Caco-2 (cell line): ENCODE data around the gene ANKRD27. TPM values are rescaled to one million over a fixed set of nuclear protein-coding genes. Genes with fewer than 3 reads are reported as not detected.

Experiments
- BruUV-seq: library from RNA; stranded (reverse); fragments of 400-500 nt; replicated peaks from 2 replicates; lab custom pipeline; 2021; lab: Mats Ljungman, UMichigan
- CTCF ChIA-PET: fragments of 300-600 bp; sonication (Branson Sonifier 250); formaldehyde crosslinking; loops from one replicate; lab custom pipeline; 2022; ENCODE audit warnings: antibody characterized with exemption; lab: Charles Lee
- POLR2A ChIA-PET: fragments of 300-600 bp; sonication (Branson Sonifier 250); formaldehyde crosslinking; loops from one replicate; lab custom pipeline; 2022; ENCODE audit warnings: antibody characterized with exemption; lab: Charles Lee
- DNase-seq, 2 experiments: peaks; one replicate each; pipeline versions ENCODE4 v3.0.0 to v3.0.0-alpha.2; 2020 to 2022
- H3K27me3 ChIP-seq: replicated peaks from 2 replicates; pipeline ENCODE4 v1.6.0; 2011; ENCODE audit warnings: low read length; ENCODE audit not compliant: control insufficient read depth, insufficient read depth
- H3K36me3 ChIP-seq: 2 replicates; pipeline ENCODE4 v1.5.1; 2011; ENCODE audit warnings: low read length; ENCODE audit not compliant: control insufficient read depth, insufficient read depth
- H3K4me1 ChIP-seq: fragments of 250-450 bp; sonication (Bioruptor Pico); 2 replicates; pipeline ENCODE4 v1.5.1; 2020; ENCODE audit warnings: mild to moderate bottlenecking
- H3K4me3 ChIP-seq: 2 replicates; pipeline ENCODE4 v1.5.1; 2011; ENCODE audit warnings: low read depth, mild to moderate bottlenecking, control low read depth, low read length
- H3K9me3 ChIP-seq: fragments of 250-450 bp; sonication (Bioruptor Pico); 2 replicates; pipeline ENCODE4 v1.5.1; 2020; ENCODE audit warnings: mild to moderate bottlenecking, moderate library complexity
- H3K27ac Mint-ChIP-seq: one replicate; pipeline ENCODE4 v1.8.0; 2022; ENCODE audit warnings: mixed read lengths; ENCODE audit not compliant: unreplicated experiment
- H3K27me3 Mint-ChIP-seq: one replicate; pipeline ENCODE4 v1.8.0; 2022; ENCODE audit warnings: mixed read lengths; ENCODE audit not compliant: insufficient read depth, unreplicated experiment
- H3K36me3 Mint-ChIP-seq: one replicate; pipeline ENCODE4 v1.8.0; 2022; ENCODE audit warnings: mild to moderate bottlenecking, mixed read lengths; ENCODE audit not compliant: insufficient read depth, unreplicated experiment
- H3K4me1 Mint-ChIP-seq: one replicate; pipeline ENCODE4 v1.8.0; 2022; ENCODE audit warnings: low read depth, mixed read lengths; ENCODE audit not compliant: unreplicated experiment
- H3K4me3 Mint-ChIP-seq: one replicate; pipeline ENCODE4 v1.8.0; 2022; ENCODE audit warnings: mild to moderate bottlenecking, moderate library complexity, mixed read lengths; ENCODE audit not compliant: unreplicated experiment
- H3K9me3 Mint-ChIP-seq: one replicate; pipeline ENCODE4 v1.8.0; 2022; ENCODE audit warnings: mixed read lengths; ENCODE audit not compliant: unreplicated experiment
- intact Hi-C: fragments of 100-400 bp; cut with micrococcal nuclease; formaldehyde crosslinking; loops from one replicate; pipeline ENCODE4 v1.10.0; 2022; ENCODE audit not compliant: unreplicated experiment
- total RNA-seq: library from RNA; stranded (reverse); gene quantifications from 2 replicates; pipeline ENCODE4 v1.2.3, GENCODE V29; 2022
- TF ChIP-seq, protein P1 (sequence below), 2 experiments: fragments of 200-600 bp in 1 of 2; IDR thresholded peaks; 1 replicate in 1 of 2; 2 replicates in 1 of 2; pipeline versions ENCODE4 v1.5.1 to v1.8.0; 2011 to 2022; ENCODE audit warnings: antibody characterized with exemption in 1 of 2, control low read depth in 1 of 2, inconsistent platforms in 1 of 2, low read depth in 1 of 2, low read length in 1 of 2, mild to moderate bottlenecking in 1 of 2, moderate library complexity in 1 of 2; ENCODE audit not compliant: insufficient read depth in 1 of 2, severe bottlenecking in 1 of 2, unreplicated experiment in 1 of 2

ANKRD27 gene
- total RNA-seq, 1 experiment from 2014 or later = 54.3 TPM

DNA sequence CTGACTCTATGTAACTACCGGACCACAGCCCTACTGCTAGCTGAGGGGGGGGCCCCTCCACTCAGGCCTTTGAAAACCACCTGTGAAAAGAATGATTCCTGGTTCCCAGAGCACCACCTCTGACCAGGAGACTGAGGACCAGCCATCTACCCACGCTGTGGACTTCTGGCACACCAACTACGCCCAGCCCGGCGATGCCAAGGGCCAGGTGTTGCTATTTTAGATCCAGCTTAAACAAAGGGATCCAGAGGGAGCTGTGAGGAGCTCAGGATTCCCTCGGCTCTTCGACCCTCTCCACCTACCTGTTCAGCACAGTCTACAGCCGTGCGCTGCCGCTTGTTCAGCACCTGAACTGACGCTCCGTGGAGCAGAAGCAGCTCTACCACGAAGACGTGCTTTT is 71.0 kb downstream of the ANKRD27 start:
- Histone ChIP-seq H3K27me3 (no peaks in the 10 kb centered on the region), H3K4me3 (no peak overlapping the region), H3K4me1 (no peaks in the 10 kb centered on the region), H3K36me3 (peaks cover 5% of the 10 kb centered on the region), H3K9me3 (no peaks in the 10 kb centered on the region)
- Mint-ChIP-seq H3K4me1 (peaks cover 7% of the 10 kb centered on the region), H3K27ac (no peak overlapping the region), H3K9me3 (no peaks in the 10 kb centered on the region), H3K27me3 (no peaks in the 10 kb centered on the region), H3K36me3 (peaks cover 81% of the 10 kb centered on the region), H3K4me3 (no peak overlapping the region)
- intact Hi-C loops = no loop called here
- no TSS peak for BruUV-seq
- ChIA-PET CTCF (interaction anchor here (0.6 kb wide), 1 partner anchor 183 kb away, joined by 3 read pairs; no protein-coding TSS in a partner anchor), POLR2A (no interaction called here)
- no peak for DNase-seq
- TF ChIP-seq, protein P1, sequence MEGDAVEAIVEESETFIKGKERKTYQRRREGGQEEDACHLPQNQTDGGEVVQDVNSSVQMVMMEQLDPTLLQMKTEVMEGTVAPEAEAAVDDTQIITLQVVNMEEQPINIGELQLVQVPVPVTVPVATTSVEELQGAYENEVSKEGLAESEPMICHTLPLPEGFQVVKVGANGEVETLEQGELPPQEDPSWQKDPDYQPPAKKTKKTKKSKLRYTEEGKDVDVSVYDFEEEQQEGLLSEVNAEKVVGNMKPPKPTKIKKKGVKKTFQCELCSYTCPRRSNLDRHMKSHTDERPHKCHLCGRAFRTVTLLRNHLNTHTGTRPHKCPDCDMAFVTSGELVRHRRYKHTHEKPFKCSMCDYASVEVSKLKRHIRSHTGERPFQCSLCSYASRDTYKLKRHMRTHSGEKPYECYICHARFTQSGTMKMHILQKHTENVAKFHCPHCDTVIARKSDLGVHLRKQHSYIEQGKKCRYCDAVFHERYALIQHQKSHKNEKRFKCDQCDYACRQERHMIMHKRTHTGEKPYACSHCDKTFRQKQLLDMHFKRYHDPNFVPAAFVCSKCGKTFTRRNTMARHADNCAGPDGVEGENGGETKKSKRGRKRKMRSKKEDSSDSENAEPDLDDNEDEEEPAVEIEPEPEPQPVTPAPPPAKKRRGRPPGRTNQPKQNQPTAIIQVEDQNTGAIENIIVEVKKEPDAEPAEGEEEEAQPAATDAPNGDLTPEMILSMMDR (IDR thresholded peaks at IDR 0.05; ENCODE audit: insufficient read depth in 1 of 2, low read depth in 1 of 2, low read length in 1 of 2, severe bottlenecking in 1 of 2, unreplicated experiment in 1 of 2) = no peak

DNA sequence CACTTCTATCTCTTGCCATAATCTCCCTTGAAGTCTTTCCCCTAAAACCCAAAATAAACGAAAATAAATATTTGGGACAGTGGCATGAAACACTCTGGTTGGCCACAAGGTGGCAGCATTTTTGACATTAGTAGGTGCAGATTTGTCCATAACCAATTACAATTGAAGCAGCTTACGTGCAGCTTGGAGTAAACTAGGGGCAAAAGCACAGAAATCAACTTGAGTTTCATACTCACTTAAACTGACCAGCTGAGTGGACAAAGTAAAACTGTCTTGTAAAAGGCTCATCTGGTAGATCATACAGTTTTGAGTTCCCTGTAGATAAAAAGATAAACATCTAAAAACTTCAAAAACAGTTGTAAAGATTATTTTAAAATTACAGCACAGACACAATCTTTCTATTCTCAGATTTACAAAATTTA is 75.2 kb downstream of the ANKRD27 start:
- Mint-ChIP-seq H3K27ac (no peak overlapping the region), H3K4me3 (no peak overlapping the region), H3K36me3 (peaks cover 83% of the 10 kb centered on the region), H3K27me3 (no peaks in the 10 kb centered on the region), H3K9me3 (no peaks in the 10 kb centered on the region), H3K4me1 (peaks cover 7% of the 10 kb centered on the region)
- CTCF ChIA-PET = interaction anchor here (0.7 to 1.8 kb wide), 4 partner anchors 52 to 312 kb away, joined by 3 to 5 read pairs (median 3); no protein-coding TSS in a partner anchor
- POLR2A ChIA-PET = no interaction called here
- peak in 1 of 2 experiments; percentile 60 for DNase-seq
- Histone ChIP-seq H3K9me3 (no peaks in the 10 kb centered on the region), H3K4me3 (no peak overlapping the region), H3K4me1 (no peaks in the 10 kb centered on the region), H3K27me3 (no peaks in the 10 kb centered on the region), H3K36me3 (peaks cover 4% of the 10 kb centered on the region)
- no TSS peak for BruUV-seq
- intact Hi-C loops = loop anchor here (10.0 kb wide), 1 partner anchor 75 kb away; the partner anchor contains the start of genes ANKRD27 and RGS9BP
- TF ChIP-seq, protein P1 (IDR thresholded peaks at IDR 0.05; ENCODE audit: insufficient read depth in 1 of 2, low read depth in 1 of 2, low read length in 1 of 2, severe bottlenecking in 1 of 2, unreplicated experiment in 1 of 2) = peak; percentile 79 to 84

DNA sequence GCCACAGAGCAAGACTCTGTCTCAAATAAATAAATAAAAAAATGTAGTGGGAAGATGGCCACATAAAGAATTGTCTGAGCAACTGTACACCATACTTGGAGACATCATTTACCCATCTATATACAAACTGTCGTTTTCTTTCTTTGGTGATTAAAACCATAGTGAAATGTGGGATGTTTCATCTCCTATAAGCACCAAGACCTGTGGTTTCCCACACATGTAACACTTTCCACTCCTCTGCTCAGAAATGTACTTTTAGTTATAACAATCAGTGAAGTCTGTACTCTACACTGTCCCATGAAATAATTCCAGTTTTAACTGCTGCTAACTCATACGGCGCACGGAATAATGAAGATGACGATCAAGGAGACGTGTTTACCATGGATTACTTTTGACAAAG is 75.7 kb downstream of the ANKRD27 start:
- no peaks in the 10 kb centered on the region for H3K9me3 Mint-ChIP-seq
- H3K27ac Mint-ChIP-seq = no peak overlapping the region
- BruUV-seq = no TSS peak
- TF ChIP-seq, protein P1 (IDR thresholded peaks at IDR 0.05; ENCODE audit: insufficient read depth in 1 of 2, low read depth in 1 of 2, low read length in 1 of 2, severe bottlenecking in 1 of 2, unreplicated experiment in 1 of 2) = no peak
- intact Hi-C loops = loop anchor here (10.0 kb wide), 1 partner anchor 76 kb away; the partner anchor contains the start of genes ANKRD27 and RGS9BP
- Histone ChIP-seq H3K9me3 (no peaks in the 10 kb centered on the region), H3K4me1 (no peaks in the 10 kb centered on the region), H3K4me3 (no peak overlapping the region), H3K36me3 (peaks cover 4% of the 10 kb centered on the region), H3K27me3 (no peaks in the 10 kb centered on the region)
- peaks cover 7% of the 10 kb centered on the region for H3K4me1 Mint-ChIP-seq
- peaks cover 83% of the 10 kb centered on the region for H3K36me3 Mint-ChIP-seq
- POLR2A ChIA-PET = no interaction called here
- DNase-seq = no peak
- H3K27me3 Mint-ChIP-seq = no peaks in the 10 kb centered on the region
- CTCF ChIA-PET = interaction anchor here (0.9 to 1.8 kb wide), 3 partner anchors 78 to 311 kb away, joined by 3 to 5 read pairs (median 3); no protein-coding TSS in a partner anchor
- H3K4me3 Mint-ChIP-seq = no peak overlapping the region
